Lower lobe of right lung (tissue), 2 donors: ENCODE measurements around the gene TRIOBP. TPM values are rescaled to one million over a fixed set of nuclear protein-coding genes. Genes with fewer than 3 reads are reported as not detected.

ENCODE experiments used
- ATAC-seq, 2 donors: fragments of 200-7000 bp; cut with Tn5 transposase; one replicate each; pipeline ENCODE4 v1.9.1; 2020 to 2022; ENCODE audit warnings: mild to moderate bottlenecking in 2 of 2, moderate library complexity in 2 of 2
- DNase-seq: peaks from one replicate; pipeline ENCODE4 v3.0.0-alpha.2; 2020
- H3K27ac ChIP-seq: fragments of 200-600 bp; one replicate; pipeline ENCODE4 v1.8.0; 2022
- H3K27me3 ChIP-seq: fragments of 200-600 bp; one replicate; pipeline ENCODE4 v1.8.0; 2022; ENCODE audit warnings: low read depth
- H3K36me3 ChIP-seq: fragments of 200-600 bp; one replicate; pipeline ENCODE4 v1.8.0; 2022; ENCODE audit warnings: mild to moderate bottlenecking
- H3K4me1 ChIP-seq: fragments of 200-600 bp; one replicate; pipeline ENCODE4 v1.8.0; 2022
- H3K4me3 ChIP-seq: fragments of 200-600 bp; one replicate; pipeline ENCODE4 v1.8.0; 2022; ENCODE audit warnings: mild to moderate bottlenecking
- H3K9me3 ChIP-seq: fragments of 200-600 bp; one replicate; pipeline ENCODE4 v1.8.0; 2022
- CTCF ChIP-seq: fragments of 200-600 bp; IDR thresholded peaks from one replicate; pipeline ENCODE4 v1.8.0; 2022; ENCODE audit warnings: antibody characterized with exemption, mild to moderate bottlenecking
- intact Hi-C: fragments of 100-400 bp; cut with DNase I; formaldehyde crosslinking; loops from one replicate; pipeline ENCODE4 v1.11.0; 2022
- total RNA-seq: library from RNA; stranded (reverse); fragmentation: NEBNext Ultra II Directional; extraction: Animal tissue kit (Norgen Biotek cat#: 25700); gene quantifications from one replicate; pipeline ENCODE4 v1.2.1, GENCODE V29; 2021
- donor health status: DM: no; HTN: yes; CAD: no; lungs with severe emphysema.

Gene TRIOBP
- total RNA-seq, 1 donor from 2014 or later: 78.8 TPM

GRCh38 chr22:37733625-37734401 lies 37.0 kb downstream of the TRIOBP start:
- DNase-seq: no peak
- no peaks in the 10 kb centered on the region for H3K27me3 ChIP-seq
- H3K36me3 ChIP-seq: no peaks in the 10 kb centered on the region
- intact Hi-C loops: no loop called here
- no peak overlapping the region for H3K4me3 ChIP-seq
- TF ChIP-seq CTCF: no peak
- ATAC-seq: peak in 1 of 2 donors; percentile 15
- peak overlapping the region; percentile 25 for H3K27ac ChIP-seq
- H3K4me1 ChIP-seq: peaks cover 35% of the 10 kb centered on the region
- no peaks in the 10 kb centered on the region for H3K9me3 ChIP-seq

- DNase-seq (no peak), ATAC-seq (no peak)
- Histone ChIP-seq H3K36me3 (no peaks in the 10 kb centered on the region), H3K9me3 (no peaks in the 10 kb centered on the region), H3K27me3 (no peaks in the 10 kb centered on the region), H3K4me1 (peaks cover 37% of the 10 kb centered on the region), H3K4me3 (no peak overlapping the region), H3K27ac (peak overlapping the region; percentile 25)
- intact Hi-C loops: no loop called here
- TF ChIP-seq CTCF: no peak
These were observed 37.5 kb downstream of the TRIOBP start for GRCh38 chr22:37734402-37734700.

- H3K27me3 ChIP-seq: no peaks in the 10 kb centered on the region
- no peaks in the 10 kb centered on the region for H3K9me3 ChIP-seq
- H3K4me3 ChIP-seq: no peak overlapping the region
- H3K36me3 ChIP-seq: no peaks in the 10 kb centered on the region
- H3K4me1 ChIP-seq: peaks cover 40% of the 10 kb centered on the region
- H3K27ac ChIP-seq: no peak overlapping the region
- intact Hi-C loops: no loop called here
- DNase-seq (peak; percentile 67), ATAC-seq (peak; percentile 55 to 63)
- TF ChIP-seq CTCF: peak; percentile 39
These were observed 38.2 kb downstream of the TRIOBP start for GRCh38 chr22:37734964-37735451.

DNA sequence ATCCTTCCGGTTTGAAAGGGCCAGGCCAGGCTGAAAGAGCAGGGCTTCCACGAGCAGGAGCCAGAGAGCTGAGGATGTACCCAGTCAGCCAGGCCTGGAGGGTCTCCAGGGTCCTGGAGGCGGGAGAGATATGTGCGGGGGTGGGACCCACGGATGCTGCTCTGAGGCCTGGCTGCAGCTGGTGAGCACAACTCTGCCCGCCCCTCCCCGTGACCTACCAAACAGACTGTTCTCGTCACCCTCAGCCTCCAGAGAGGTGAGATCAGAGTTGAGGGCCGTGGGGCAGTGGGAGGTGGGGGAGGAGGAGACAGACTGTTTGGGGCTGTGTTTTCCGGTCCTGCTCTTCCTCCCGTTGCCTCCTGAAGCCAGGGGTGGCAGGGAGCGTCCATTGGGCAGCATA lies 42.2 kb downstream of the TRIOBP start:
- ATAC-seq (peak; percentile 39 to 53), DNase-seq (peak; percentile 65)
- Histone ChIP-seq H3K4me3 (no peak overlapping the region), H3K9me3 (no peaks in the 10 kb centered on the region), H3K27me3 (no peaks in the 10 kb centered on the region), H3K4me1 (peaks cover 43% of the 10 kb centered on the region), H3K27ac (peak overlapping the region; percentile 64), H3K36me3 (no peaks in the 10 kb centered on the region)
- intact Hi-C loops: no loop called here
- no peak for TF ChIP-seq CTCF

DNA sequence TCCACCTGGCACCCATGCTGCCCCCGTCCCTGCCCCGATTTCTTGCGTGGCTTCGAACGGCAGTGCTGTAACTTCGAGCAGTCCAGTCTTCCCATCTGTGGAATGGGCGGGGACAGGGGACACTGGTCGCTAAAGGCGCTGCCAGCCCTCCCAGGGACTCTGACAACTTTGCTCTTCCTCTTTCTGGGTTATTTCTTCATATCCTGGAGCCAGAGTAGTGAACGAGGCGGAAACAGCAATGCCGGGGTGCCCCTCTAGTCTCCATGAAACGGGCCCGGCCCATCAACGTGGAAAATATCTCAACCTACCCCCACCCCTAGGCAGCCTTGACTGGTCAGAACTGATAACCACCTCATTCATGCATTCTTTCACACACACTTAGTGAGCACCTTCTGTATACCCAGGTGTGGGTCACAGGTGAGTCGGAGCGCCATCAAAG lies 42.8 kb downstream of the TRIOBP start:
- ATAC-seq (peak; percentile 34 to 55), DNase-seq (peak; percentile 84)
- H3K36me3 ChIP-seq: no peaks in the 10 kb centered on the region
- peak overlapping the region; percentile 64 for H3K27ac ChIP-seq
- peaks cover 38% of the 10 kb centered on the region for H3K4me1 ChIP-seq
- H3K9me3 ChIP-seq: no peaks in the 10 kb centered on the region
- H3K27me3 ChIP-seq: no peaks in the 10 kb centered on the region
- H3K4me3 ChIP-seq: no peak overlapping the region
- intact Hi-C loops: no loop called here
- TF ChIP-seq CTCF: no peak
